HCT116 (cell line): ENCODE measurements around the gene PANX2. TPM values are rescaled to one million over a fixed set of nuclear protein-coding genes. Genes with fewer than 3 reads are reported as not detected.

ENCODE experiments used
- ATAC-seq: fragments of 200-7000 bp; cut with Tn5 transposase; 2 replicates; pipeline ENCODE4 v1.9.1; 2020; ENCODE audit warnings: mild to moderate bottlenecking, moderate library complexity
- BruUV-seq: library from RNA; stranded (reverse); fragments of 400-500 nt; replicated peaks from 2 replicates; lab custom pipeline; 2021; lab: Mats Ljungman, UMichigan
- CTCF ChIA-PET: fragments of 300-600 bp; sonication (Branson Sonifier 250); formaldehyde crosslinking; loops from one replicate; lab custom pipeline; 2021; ENCODE audit warnings: antibody characterized with exemption; lab: Charles Lee
- POLR2A ChIA-PET: fragments of 300-600, 350-600 bp; sonication (Branson Sonifier 250); formaldehyde crosslinking; loops from one replicate; lab custom pipeline; 2021; ENCODE audit warnings: antibody characterized with exemption; lab: Charles Lee
- RAD21 ChIA-PET, 2 experiments: fragments of 300-600 bp; sonication (Branson Sonifier 250); formaldehyde crosslinking; loops; one replicate each; lab custom pipeline; 2023; ENCODE audit warnings: low total read pairs in 2 of 2; ENCODE audit not compliant: uncharacterized antibody in 2 of 2, unreplicated experiment in 2 of 2, low non-redundant PET in 1 of 2; lab: Charles Lee
- DNase-seq: peaks from one replicate; pipeline ENCODE4 v3.0.0-alpha.2; 2010; ENCODE audit warnings: low read depth, low spot score
- H2AFZ ChIP-seq: fragments of 200-600 bp; shearing (Covaris generic), sonication (generic); 2 replicates; pipeline ENCODE4 v1.6.1; 2017; ENCODE audit warnings: low read depth, mixed run types, mixed read lengths, antibody characterized with exemption, low read length; ENCODE audit not compliant: poor library complexity, severe bottlenecking
- H3K27ac ChIP-seq: 2 replicates; pipeline ENCODE4 v1.5.1; 2012; ENCODE audit warnings: low read depth, low read length
- H3K27me3 ChIP-seq: fragments of 200-600 bp; sonication (generic); 2 replicates; pipeline ENCODE4 v1.6.1; 2016; ENCODE audit warnings: mixed run types, low read length, mixed read lengths; ENCODE audit not compliant: insufficient read depth
- H3K36me3 ChIP-seq, 2 experiments: fragments of 200-500 bp in 1 of 2; fragments of 200-600 bp in 1 of 2; sonication (Bioruptor generic) in 1 of 2; sonication (generic) in 1 of 2; 2 replicates each; pipeline versions ENCODE4 v1.5.1 to v1.6.1; 2014 to 2016; ENCODE audit warnings: low read length in 2 of 2, inconsistent platforms in 1 of 2, mixed read lengths in 1 of 2, mixed run types in 1 of 2; ENCODE audit not compliant: insufficient read depth in 2 of 2, control insufficient read depth in 1 of 2
- H3K4me1 ChIP-seq, 2 experiments: fragments of 200-600 bp in 1 of 2; sonication (generic) in 1 of 2; 2 replicates each; pipeline versions ENCODE4 v1.5.1 to v1.6.1; 2012 to 2017; ENCODE audit warnings: low read length in 2 of 2, inconsistent platforms in 1 of 2, mild to moderate bottlenecking in 1 of 2, mixed read lengths in 1 of 2, mixed run types in 1 of 2, moderate library complexity in 1 of 2; ENCODE audit not compliant: insufficient read depth in 2 of 2, control insufficient read depth in 1 of 2
- H3K4me2 ChIP-seq: fragments of 200-600 bp; sonication (generic); 2 replicates; pipeline ENCODE4 v1.6.1; 2017; ENCODE audit warnings: mixed run types, low read length, mixed read lengths
- H3K4me3 ChIP-seq, 2 experiments: fragments of 200-600 bp in 1 of 2; sonication (generic) in 1 of 2; replicated peaks in 1 of 2; 2 replicates each; pipeline ENCODE4 v1.5.1; 2011 to 2016; ENCODE audit warnings: low read length in 2 of 2, control low read depth in 1 of 2, low read depth in 1 of 2, mild to moderate bottlenecking in 1 of 2, mixed read lengths in 1 of 2, mixed run types in 1 of 2
- H3K79me2 ChIP-seq: fragments of 200-600 bp; sonication (generic); 2 replicates; pipeline ENCODE4 v1.6.1; 2017; ENCODE audit warnings: mild to moderate bottlenecking, mixed run types, low read length, moderate library complexity, mixed read lengths; ENCODE audit not compliant: insufficient read depth
- H3K9ac ChIP-seq: fragments of 200-600 bp; sonication (generic); 2 replicates; pipeline ENCODE4 v1.6.1; 2016; ENCODE audit warnings: low read length, mixed read lengths
- H3K9me2 ChIP-seq: fragments of 200-600 bp; sonication (generic), shearing (Covaris generic); 2 replicates; pipeline ENCODE4 v1.6.1; 2017; ENCODE audit warnings: mixed run types, mild to moderate bottlenecking, moderate library complexity; ENCODE audit not compliant: insufficient read depth
- H3K9me3 ChIP-seq, 2 experiments: fragments of 200-500 bp in 1 of 2; fragments of 200-600 bp in 1 of 2; sonication (Bioruptor generic) in 1 of 2; sonication (generic) in 1 of 2; 2 replicates each; pipeline ENCODE4 v1.6.1; 2014 to 2017; ENCODE audit warnings: low read length in 2 of 2, mixed read lengths in 2 of 2, inconsistent platforms in 1 of 2, low read depth in 1 of 2, mild to moderate bottlenecking in 1 of 2, mixed run types in 1 of 2, moderate library complexity in 1 of 2; ENCODE audit not compliant: control insufficient read depth in 1 of 2, insufficient read depth in 1 of 2
- H4K20me1 ChIP-seq: fragments of 200-600 bp; sonication (generic), shearing (Covaris generic); 2 replicates; pipeline ENCODE4 v1.6.1; 2017; ENCODE audit warnings: mixed run types, mild to moderate bottlenecking, moderate library complexity; ENCODE audit not compliant: insufficient read depth
- ATF3 ChIP-seq: IDR thresholded peaks from 2 replicates; pipeline ENCODE4 v1.6.1; 2012
- CBX3 ChIP-seq: IDR thresholded peaks from 2 replicates; pipeline ENCODE4 v1.6.1; 2012; ENCODE audit warnings: low read depth
- CEBPB ChIP-seq: IDR thresholded peaks from 2 replicates; pipeline ENCODE4 v1.6.1; 2012; ENCODE audit warnings: low read depth
- CTCF ChIP-seq, 3 experiments: fragments of 200-600 bp in 1 of 3; sonication (generic) in 1 of 3; IDR thresholded peaks in 2 of 3; conservative IDR thresholded peaks in 1 of 3; 2 replicates each; pipeline ENCODE4 v1.5.1; 2012 to 2017; ENCODE audit warnings: low read depth in 2 of 3, low read length in 2 of 3, antibody characterized with exemption in 1 of 3, borderline replicate concordance in 1 of 3, control low read depth in 1 of 3, mild to moderate bottlenecking in 1 of 3, mixed read lengths in 1 of 3, mixed run types in 1 of 3, moderate library complexity in 1 of 3; ENCODE audit not compliant: insufficient read depth in 1 of 3
- ELF1 ChIP-seq: IDR thresholded peaks from 2 replicates; pipeline ENCODE4 v1.6.1; 2012; ENCODE audit warnings: low read depth, borderline replicate concordance
- RAD21 ChIP-seq: IDR thresholded peaks from 2 replicates; pipeline ENCODE4 v1.6.1; 2012; ENCODE audit warnings: low read depth, mild to moderate bottlenecking
- SIN3A ChIP-seq: IDR thresholded peaks from 2 replicates; pipeline ENCODE4 v1.6.1; 2012; ENCODE audit warnings: low read depth
- SP1 ChIP-seq: IDR thresholded peaks from 2 replicates; pipeline ENCODE4 v1.6.1; 2012; ENCODE audit warnings: low read depth
- intact Hi-C: fragments of 100-400 bp; cut with micrococcal nuclease; formaldehyde crosslinking; loops from 2 replicates; pipeline ENCODE4 v1.10.0; 2022
- total RNA-seq: library from RNA; stranded (reverse); gene quantifications from one replicate; pipeline ENCODE4 v1.2.1, GENCODE V29; 2021; ENCODE audit not compliant: unreplicated experiment

PANX2 gene
- total RNA-seq, 1 experiment from 2014 or later, result 8.0 TPM

GRCh38 chr22:50208939-50209892, 38.7 kb downstream of the PANX2 start:
- Histone ChIP-seq H3K9ac (no peak overlapping the region), H3K4me1 (peaks cover 0 to 16% of the 10 kb centered on the region in 2 experiments; a peak in 2 of 4 replicates), H4K20me1 (no peaks in the 10 kb centered on the region), H3K36me3 (peaks cover 9 to 18% of the 10 kb centered on the region in 2 experiments), H2AFZ (no peak overlapping the region)
- CTCF ChIA-PET, result interaction anchor here (1.0 to 1.7 kb wide), 3 partner anchors 32 to 278 kb away, joined by 3 to 7 read pairs (median 5); no protein-coding TSS in a partner anchor
- ATAC-seq, result peak; percentile 18
- intact Hi-C loops, result loop anchor here (1.0 to 10.0 kb wide), 2 partner anchors 60 to 274 kb away; no protein-coding TSS in a partner anchor
- TF ChIP-seq SIN3A (no peak), SP1 (no peak), CBX3 (no peak), CEBPB (no peak), ELF1 (no peak)
- TF ChIP-seq, all 23 proteins: peak for 0
- BruUV-seq, result no TSS peak
- Histone ChIP-seq H3K9me2 (no peaks in the 10 kb centered on the region), H3K27ac (no peak overlapping the region), H3K4me3 (no peak overlapping the region), H3K4me2 (no peak overlapping the region), H3K79me2 (peaks cover 13% of the 10 kb centered on the region; the same call in 1 of the 2 replicates), H3K27me3 (no peaks in the 10 kb centered on the region), H3K9me3 (no peaks in the 10 kb centered on the region)
- DNase-seq, result no peak
- RAD21 ChIA-PET, result no interaction called here
- POLR2A ChIA-PET, result no interaction called here

- CTCF ChIA-PET, result no interaction called here
- peak; percentile 75 to 89 (median 89) for TF ChIP-seq CTCF (IDR thresholded peaks at IDR 0.05 in 2 of 3, conservative IDR thresholded peaks at IDR 0.05 in 1 of 3; ENCODE audit: borderline replicate concordance in 1 of 3, insufficient read depth in 1 of 3, low read depth in 2 of 3, low read length in 2 of 3)
- peak; percentile 71 for TF ChIP-seq RAD21
- TF ChIP-seq ATF3, result no peak
- BruUV-seq, result no TSS peak
- H3K4me3 ChIP-seq, result no peak overlapping the region
- H4K20me1 ChIP-seq, result no peaks in the 10 kb centered on the region
- H3K9me2 ChIP-seq, result no peaks in the 10 kb centered on the region
- H3K36me3 ChIP-seq, result peaks cover 11 to 18% of the 10 kb centered on the region in 2 experiments
- H3K79me2 ChIP-seq, result peaks cover 13% of the 10 kb centered on the region; the same call in 1 of the 2 replicates
- H3K27me3 ChIP-seq, result no peaks in the 10 kb centered on the region
- intact Hi-C loops, result loop anchor here (1.0 to 10.0 kb wide), 2 partner anchors 61 to 275 kb away; no protein-coding TSS in a partner anchor
- no peak overlapping the region for H3K4me2 ChIP-seq
- no peak overlapping the region; the same call in 1 of the 2 replicates for H3K27ac ChIP-seq
- peaks cover 0 to 16% of the 10 kb centered on the region in 2 experiments; a peak in 2 of 4 replicates for H3K4me1 ChIP-seq
- H2AFZ ChIP-seq, result no peak overlapping the region
- H3K9me3 ChIP-seq, result no peaks in the 10 kb centered on the region
- ATAC-seq, result peak; percentile 67
- DNase-seq, result no peak
- RAD21 ChIA-PET, result no interaction called here
- POLR2A ChIA-PET, result no interaction called here
- no peak overlapping the region for H3K9ac ChIP-seq
These were observed 39.4 kb downstream of the PANX2 start for GRCh38 chr22:50209893-50210292.
